Activated B cell treated with CpG ODN at 0.5 μM for 24 hours (primary cell): ENCODE results near the gene COMT. TPM values are rescaled to one million over a fixed set of nuclear protein-coding genes. Genes with fewer than 3 reads are reported as not detected.
A peak's percentile ranks its signal among the peaks of the same experiment; 100 is the strongest.

ENCODE experiments used
- ATAC-seq: fragments of 200-7000 bp; cut with Tn5 transposase; one replicate; pipeline ENCODE4 v1.10.0; 2021; ENCODE audit warnings: low read depth, mild to moderate bottlenecking, moderate library complexity
- CTCF ChIA-PET: fragments of 350-600 bp; sonication (Branson Sonifier 250); formaldehyde crosslinking; loops from one replicate; lab custom pipeline; 2021; ENCODE audit warnings: antibody characterized with exemption; lab: Charles Lee
- POLR2A ChIA-PET: fragments of 350-600 bp; sonication (Branson Sonifier 250); formaldehyde crosslinking; loops from one replicate; lab custom pipeline; 2021; ENCODE audit warnings: antibody characterized with exemption; lab: Charles Lee
- DNase-seq: peaks from one replicate; pipeline ENCODE4 v3.0.0; 2022
- H3K27ac Mint-ChIP-seq: one replicate; pipeline ENCODE4 v1.8.0; 2020; ENCODE audit warnings: mixed read lengths
- H3K27me3 Mint-ChIP-seq: one replicate; pipeline ENCODE4 v1.8.0; 2021; ENCODE audit warnings: mixed read lengths
- H3K36me3 Mint-ChIP-seq: one replicate; pipeline ENCODE4 v1.8.0; 2021; ENCODE audit warnings: low read depth, mixed read lengths
- H3K4me1 Mint-ChIP-seq: one replicate; pipeline ENCODE4 v1.8.0; 2021; ENCODE audit warnings: mixed read lengths
- H3K4me3 Mint-ChIP-seq: one replicate; pipeline ENCODE4 v1.8.0; 2020; ENCODE audit warnings: mild to moderate bottlenecking, mixed read lengths
- H3K9me3 Mint-ChIP-seq: one replicate; pipeline ENCODE4 v1.8.0; 2020; ENCODE audit warnings: mixed read lengths
- CTCF ChIP-seq: fragments of 200-600 bp; IDR thresholded peaks from one replicate; pipeline ENCODE4 v1.8.0; 2022; ENCODE audit warnings: antibody characterized with exemption, mild to moderate bottlenecking
- intact Hi-C: fragments of 100-400 bp; cut with micrococcal nuclease; formaldehyde crosslinking; loops from one replicate; pipeline ENCODE4 v1.15.1; 2024
- total RNA-seq: library from RNA; stranded (reverse); gene quantifications from 2 replicates; pipeline ENCODE4 v1.2.3, GENCODE V29; 2022

COMT gene
- total RNA-seq, 1 donor from 2014 or later = 40.6 TPM

GRCh38 chr22:19936513-19936912 lies 5.1 kb upstream of the COMT start:
- H3K9me3 Mint-ChIP-seq = peaks cover 16% of the 10 kb centered on the region
- H3K36me3 Mint-ChIP-seq = peaks cover 23% of the 10 kb centered on the region
- no peak overlapping the region for H3K27ac Mint-ChIP-seq
- no peak for TF ChIP-seq CTCF
- H3K4me3 Mint-ChIP-seq = no peak overlapping the region
- ChIA-PET CTCF (interaction anchor here (2.0 kb wide), 1 partner anchor 17 kb away, joined by 5 read pairs; no protein-coding TSS in a partner anchor), POLR2A (no interaction called here)
- H3K27me3 Mint-ChIP-seq = no peaks in the 10 kb centered on the region
- no peak for ATAC-seq
- H3K4me1 Mint-ChIP-seq = peaks cover 13% of the 10 kb centered on the region
- intact Hi-C loops = no loop called here
- DNase-seq = no peak

DNA sequence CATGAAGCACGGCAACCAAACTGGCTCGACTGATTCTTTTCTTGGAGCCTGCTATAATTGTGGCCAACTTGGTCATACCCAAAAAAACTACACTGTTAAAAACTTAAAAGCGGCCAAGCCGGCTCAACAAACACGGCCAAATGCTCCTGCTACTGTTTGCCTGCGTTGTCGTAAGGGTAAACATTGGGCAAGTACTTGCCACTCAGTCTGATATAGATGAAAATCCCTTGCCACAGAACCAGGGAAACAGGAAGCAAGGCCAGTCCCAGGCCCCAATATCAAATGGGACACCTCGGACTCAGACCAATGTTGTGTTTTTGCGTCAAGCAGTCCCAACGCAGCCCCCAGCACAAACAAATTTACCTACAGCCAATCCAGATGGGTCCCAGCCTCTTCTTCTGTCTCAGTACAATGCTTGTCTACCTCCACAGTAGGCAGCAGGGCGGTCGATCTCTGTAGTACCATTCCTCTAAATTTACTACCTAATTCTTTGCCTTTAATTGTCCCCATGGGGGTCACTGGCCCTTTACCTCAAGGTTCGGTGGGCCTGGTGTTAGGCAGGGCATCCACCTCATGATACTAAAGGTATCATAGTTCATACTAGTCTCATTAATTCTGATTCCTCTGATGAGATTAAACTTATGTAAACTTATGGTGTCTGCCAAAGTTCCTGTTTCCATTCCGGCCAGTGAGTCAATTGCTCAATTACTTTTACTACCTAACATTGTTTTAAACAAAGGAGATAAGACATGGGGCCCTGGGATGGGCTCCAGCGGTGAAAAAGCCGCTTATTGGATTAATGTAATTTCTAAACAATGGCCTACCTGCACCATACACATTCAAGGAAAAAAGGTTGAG lies 3.7 kb upstream of the COMT start:
- ChIA-PET CTCF (interaction anchor here (2.0 kb wide), 1 partner anchor 16 kb away, joined by 5 read pairs; no protein-coding TSS in a partner anchor), POLR2A (interaction anchor here (0.5 kb wide), 1 partner anchor 113 kb away, joined by 11 read pairs; no protein-coding TSS in a partner anchor)
- Mint-ChIP-seq H3K9me3 (peaks cover 16% of the 10 kb centered on the region), H3K4me1 (peaks cover 22% of the 10 kb centered on the region), H3K36me3 (peaks cover 32% of the 10 kb centered on the region), H3K27me3 (no peaks in the 10 kb centered on the region), H3K4me3 (no peak overlapping the region), H3K27ac (no peak overlapping the region)
- intact Hi-C loops = no loop called here
- TF ChIP-seq CTCF = no peak
- DNase-seq = no peak
- ATAC-seq = no peak

DNA sequence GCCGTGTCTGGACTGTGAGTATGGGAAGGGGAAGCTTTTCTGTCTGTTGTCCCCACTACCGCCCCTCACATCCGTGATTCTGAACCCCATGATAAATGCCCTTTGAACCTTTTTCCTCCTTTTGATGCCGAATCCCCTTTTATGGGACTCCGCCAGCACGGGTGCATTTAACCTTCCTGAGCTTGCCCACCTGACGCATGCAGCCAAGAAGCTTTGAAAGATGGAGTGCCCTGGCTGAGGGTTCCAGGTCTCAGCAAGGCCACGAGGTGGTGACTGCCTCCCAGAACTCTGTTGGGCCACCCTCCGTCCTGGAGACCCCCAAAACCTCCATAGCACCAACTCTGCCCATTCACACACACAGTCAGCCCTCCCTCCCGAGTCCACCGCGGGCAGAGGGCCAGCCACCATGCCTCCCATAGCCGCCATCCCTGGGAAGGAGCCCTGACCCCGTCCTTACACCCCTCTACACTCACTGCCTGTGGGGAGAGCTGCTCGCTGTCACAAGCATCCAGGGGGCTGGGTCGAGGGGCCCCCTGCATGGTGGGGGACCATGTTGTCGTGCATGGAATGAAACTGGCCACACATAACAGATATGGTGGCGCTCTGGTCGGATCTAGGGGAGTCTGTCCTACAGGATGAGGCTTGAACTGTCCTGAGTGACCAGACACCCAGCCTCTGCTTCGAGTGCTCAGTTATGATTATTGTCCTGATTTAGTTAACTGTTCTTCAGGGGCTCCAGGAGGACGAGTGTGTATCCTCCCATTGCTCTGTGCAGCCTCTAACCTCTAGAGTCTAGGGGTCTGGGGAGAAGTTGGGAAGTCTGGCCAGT lies 822 bp upstream of the COMT start:
- DNase-seq (no peak), ATAC-seq (no peak)
- no peak for TF ChIP-seq CTCF
- Mint-ChIP-seq H3K4me1 (peaks cover 44% of the 10 kb centered on the region), H3K27ac (peak overlapping the region; percentile 94), H3K36me3 (peaks cover 26% of the 10 kb centered on the region), H3K9me3 (peaks cover 8% of the 10 kb centered on the region), H3K4me3 (peak overlapping the region; percentile 94), H3K27me3 (no peaks in the 10 kb centered on the region)
- intact Hi-C loops = loop anchor here (1.0 to 2.0 kb wide), 3 partner anchors 76 to 177 kb away; partner anchors contain the start of genes ARVCF, GNB1L, RTL10 and TRMT2A
- ChIA-PET POLR2A (interaction anchor here (1.0 to 1.9 kb wide), 3 partner anchors 10 to 81 kb away, joined by 4 to 9 read pairs (median 5); partner anchors contain the start of gene TANGO2), CTCF (no interaction called here)

GRCh38 chr22:19942157-19943081 lies 847 bp downstream of the COMT start:
- no peak for TF ChIP-seq CTCF
- ChIA-PET POLR2A (interaction anchor here (1.0 to 1.9 kb wide), 4 partner anchors 8 to 174 kb away, joined by 3 to 9 read pairs (median 4); partner anchors contain the start of genes TANGO2 and TRMT2A), CTCF (interaction anchor here (0.6 to 2.5 kb wide), 3 partner anchors 11 to 267 kb away, joined by 3 to 10 read pairs (median 3); no protein-coding TSS in a partner anchor)
- no peaks in the 10 kb centered on the region for H3K9me3 Mint-ChIP-seq
- peaks cover 18% of the 10 kb centered on the region for H3K36me3 Mint-ChIP-seq
- H3K4me1 Mint-ChIP-seq = peaks cover 52% of the 10 kb centered on the region
- H3K27me3 Mint-ChIP-seq = no peaks in the 10 kb centered on the region
- H3K27ac Mint-ChIP-seq = peak overlapping the region; percentile 94
- intact Hi-C loops = no loop called here
- H3K4me3 Mint-ChIP-seq = peak overlapping the region; percentile 94
- DNase-seq (peak; percentile 34), ATAC-seq (peak; percentile 36)
